ENCODE measurements around the gene TECPR1. TPM values are rescaled to one million over a fixed set of nuclear protein-coding genes. Genes with fewer than 3 reads are reported as not detected.

The TECPR1 gene
- total RNA-seq, 1 experiment from 2014 or later = 13.9 TPM

DNA sequence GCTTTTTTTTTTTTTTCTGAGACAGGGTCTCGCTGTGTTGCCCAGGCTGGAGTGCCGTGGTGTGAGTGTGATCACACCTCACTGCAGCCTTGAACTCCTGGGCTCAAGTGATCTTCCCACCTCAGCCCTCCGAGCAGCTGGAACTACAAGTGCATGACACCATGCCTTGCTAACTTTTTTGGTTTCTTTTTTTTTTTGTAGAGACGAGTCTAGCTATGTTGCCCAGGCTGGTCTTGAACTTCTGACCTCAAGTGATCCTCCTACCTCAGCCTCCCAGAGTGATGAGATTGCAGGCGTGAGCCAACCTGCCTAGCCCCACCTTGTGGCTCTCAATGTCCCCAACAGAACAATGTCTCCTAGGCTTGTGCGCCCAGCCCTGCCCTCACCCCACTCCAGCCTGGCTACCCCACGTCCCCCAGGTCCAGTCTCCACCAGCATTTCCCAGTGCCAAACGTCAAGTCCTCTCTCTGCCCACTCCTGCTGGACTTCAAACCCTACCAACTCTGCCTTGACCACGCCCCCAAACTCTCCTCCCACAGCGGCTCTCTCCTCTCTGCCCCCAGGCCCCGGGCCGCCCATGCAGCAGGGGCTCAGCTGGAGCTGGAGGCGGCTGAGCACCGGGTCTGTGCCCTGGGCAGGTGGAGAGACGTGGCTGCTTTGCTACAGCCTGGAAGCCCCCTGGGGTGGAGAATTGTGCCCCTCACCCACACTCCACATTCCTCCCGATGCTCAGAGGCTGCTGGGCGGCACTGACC lies 21.9 kb downstream of the TECPR1 start:
- no peak overlapping the region for H3K23ac ChIP-seq (ENCODE audit: insufficient read length, low read depth, low read length)
- Mint-ChIP-seq H3K4me1 (peaks cover 0 to 3% of the 10 kb centered on the region in 2 experiments; a peak in 1 of 4 replicates), H3K4me3 (peak overlapping the region in 1 of 2 experiments; percentile 29; a peak in 1 of 5 replicates), H3K27me3 (ENCODE audit: low read depth) (no peaks in the 10 kb centered on the region), H3K27ac (peak overlapping the region; percentile 45 to 67 (median 47); a peak in 4 of 7 replicates), H3K9me3 (no peaks in the 10 kb centered on the region; a peak in 1 of 5 replicates), H3K36me3 (ENCODE audit: insufficient read depth in 1 of 3, low read depth in 3 of 3) (peaks cover 0 to 6% (median 0%) of the 10 kb centered on the region in 3 experiments; a peak in 2 of 7 replicates)
- H4K91ac ChIP-seq (ENCODE audit: insufficient read length, low read depth, low read length) = no peak overlapping the region
- no CpG with 5 or more reads among the region's 17 CpGs for WGBS (ENCODE audit: extremely low coverage, insufficient read length, low lambda C conversion rate)
- H3K79me1 ChIP-seq (ENCODE audit: insufficient read depth, low read depth, low read length, poor library complexity, severe bottlenecking) = no peaks in the 10 kb centered on the region
- H3K4me2 ChIP-seq (ENCODE audit: insufficient read depth, insufficient read length, low read length) = no peak overlapping the region
- H2AFZ ChIP-seq (ENCODE audit: low read length) = no peak overlapping the region
- H2AK5ac ChIP-seq (ENCODE audit: insufficient read length, low read length) = no peak overlapping the region
- H2BK20ac ChIP-seq (ENCODE audit: low read depth, low read length, poor library complexity, severe bottlenecking) = no peak overlapping the region
- no peak for TF ChIP-seq CTCF (conservative IDR thresholded peaks at IDR 0.05)
- H3K14ac ChIP-seq (ENCODE audit: insufficient read depth, low read length) = no peak overlapping the region
- no peak overlapping the region for H3K9ac ChIP-seq (ENCODE audit: extremely low read depth, insufficient read length, low read length)
- H3K27me3 ChIP-seq (ENCODE audit: insufficient read depth, low read length) = no peaks in the 10 kb centered on the region
- H2BK12ac ChIP-seq (ENCODE audit: insufficient read length, low read depth, low read length) = no peak overlapping the region
- H3K4ac ChIP-seq (ENCODE audit: low read depth, low read length) = no peak overlapping the region
- H4K8ac ChIP-seq (replicated peaks; ENCODE audit: insufficient read length, low read depth, low read length) = no peak overlapping the region
- H2BK5ac ChIP-seq (ENCODE audit: insufficient read length, low read length) = no peak overlapping the region
- no peak overlapping the region for H3K27ac ChIP-seq (ENCODE audit: insufficient read length, low read depth, low read length)
- no peak overlapping the region for H3K18ac ChIP-seq (ENCODE audit: insufficient read length, low read depth, low read length)
- no peaks in the 10 kb centered on the region for H3K23me2 ChIP-seq (ENCODE audit: insufficient read length, low read depth, low read length, poor library complexity, severe bottlenecking)
- H2BK15ac ChIP-seq (ENCODE audit: low read depth, low read length) = no peak overlapping the region
- H3T11ph ChIP-seq (ENCODE audit: low read length) = no peak overlapping the region
- H3K4me1 ChIP-seq (ENCODE audit: insufficient read depth, low read length) = no peaks in the 10 kb centered on the region
- H3K56ac ChIP-seq (ENCODE audit: insufficient read length, low read depth, low read length) = no peak overlapping the region
- DNase-seq = no peak
- no peaks in the 10 kb centered on the region for H3K79me2 ChIP-seq (ENCODE audit: insufficient read depth, low read length)
- H4K20me1 ChIP-seq (ENCODE audit: control insufficient read depth, insufficient read depth, insufficient read length) = no peaks in the 10 kb centered on the region
- no peak overlapping the region for H2BK120ac ChIP-seq (ENCODE audit: low read depth, low read length, poor library complexity, severe bottlenecking)
- no peaks in the 10 kb centered on the region for H3K9me3 ChIP-seq (ENCODE audit: control insufficient read depth, low read depth, low read length)
- H4K5ac ChIP-seq (ENCODE audit: insufficient read length, low read depth, low read length) = no peak overlapping the region
